ENCODE measurements around the gene ACYP2.

Gene ACYP2

DNA sequence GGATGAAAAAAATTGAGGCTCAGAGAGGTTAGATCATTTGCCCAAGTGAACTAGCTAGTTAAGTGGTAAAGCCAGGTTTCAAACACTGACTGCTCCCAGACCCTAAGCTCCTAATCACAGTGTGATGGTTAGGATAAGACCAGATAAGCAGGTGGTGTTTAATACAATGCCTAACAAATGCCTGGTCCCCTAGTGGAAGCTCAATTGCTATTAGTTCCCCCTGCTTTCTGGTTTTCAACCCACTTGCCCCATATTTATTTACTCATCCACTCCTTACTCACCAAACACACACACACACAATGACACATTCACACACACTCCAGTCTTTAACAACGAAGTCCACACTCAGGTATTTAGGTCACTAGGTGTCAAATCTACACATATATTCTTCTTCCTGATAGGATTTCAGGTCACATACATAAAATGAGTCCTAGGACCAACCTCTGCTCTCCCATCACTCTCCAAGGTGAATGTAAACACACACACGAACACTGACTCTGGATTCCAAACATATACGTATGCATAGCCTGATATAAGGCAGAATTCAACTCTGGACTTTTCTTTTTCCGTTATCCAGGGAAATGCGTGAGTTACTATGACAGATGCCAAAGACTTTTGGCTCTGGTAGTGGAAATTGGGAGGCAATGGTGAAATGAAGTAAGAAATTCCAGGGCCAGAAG is 214.2 kb downstream of the ACYP2 start:
- DNase-seq (ENCODE audit: low read depth) = no peak

DNA sequence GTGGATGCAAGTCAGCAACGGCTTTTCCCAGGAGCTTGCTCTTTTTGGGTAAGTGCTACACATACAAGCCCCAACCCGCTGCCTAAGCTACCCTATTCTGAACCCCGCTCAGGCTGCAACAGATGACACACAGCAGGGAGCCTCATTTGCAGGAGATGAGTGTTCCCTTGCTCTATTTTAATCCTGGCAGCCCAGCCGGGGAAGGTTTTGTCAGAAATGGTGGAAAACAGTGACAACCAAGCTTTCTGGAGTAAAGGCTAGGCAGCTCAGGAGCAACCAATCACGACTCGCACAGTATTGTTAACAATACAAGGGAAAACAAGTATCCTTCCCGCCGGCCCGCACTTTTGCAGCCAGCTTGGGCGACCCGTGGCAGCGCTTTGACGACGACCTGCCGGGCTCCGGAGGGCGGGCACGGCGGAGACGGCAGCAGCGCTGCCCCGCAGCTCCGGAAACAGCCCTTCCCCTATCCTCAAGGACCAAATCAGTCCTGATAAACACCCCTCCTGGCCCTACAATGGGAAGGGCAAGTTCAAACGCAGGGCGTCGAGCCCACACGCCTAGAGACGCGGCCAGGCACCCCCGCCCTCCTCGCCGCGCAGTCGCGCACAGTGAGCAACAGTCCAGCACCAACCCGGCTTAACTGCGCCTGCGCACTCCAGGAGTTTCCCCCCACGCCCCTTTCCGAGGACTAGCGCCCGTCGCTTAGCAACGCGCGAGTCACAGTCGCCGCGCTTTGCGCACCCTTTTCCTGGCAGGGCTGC is 214.9 kb downstream of the ACYP2 start:
- DNase-seq (ENCODE audit: low read depth) = peak; percentile 64

DNA sequence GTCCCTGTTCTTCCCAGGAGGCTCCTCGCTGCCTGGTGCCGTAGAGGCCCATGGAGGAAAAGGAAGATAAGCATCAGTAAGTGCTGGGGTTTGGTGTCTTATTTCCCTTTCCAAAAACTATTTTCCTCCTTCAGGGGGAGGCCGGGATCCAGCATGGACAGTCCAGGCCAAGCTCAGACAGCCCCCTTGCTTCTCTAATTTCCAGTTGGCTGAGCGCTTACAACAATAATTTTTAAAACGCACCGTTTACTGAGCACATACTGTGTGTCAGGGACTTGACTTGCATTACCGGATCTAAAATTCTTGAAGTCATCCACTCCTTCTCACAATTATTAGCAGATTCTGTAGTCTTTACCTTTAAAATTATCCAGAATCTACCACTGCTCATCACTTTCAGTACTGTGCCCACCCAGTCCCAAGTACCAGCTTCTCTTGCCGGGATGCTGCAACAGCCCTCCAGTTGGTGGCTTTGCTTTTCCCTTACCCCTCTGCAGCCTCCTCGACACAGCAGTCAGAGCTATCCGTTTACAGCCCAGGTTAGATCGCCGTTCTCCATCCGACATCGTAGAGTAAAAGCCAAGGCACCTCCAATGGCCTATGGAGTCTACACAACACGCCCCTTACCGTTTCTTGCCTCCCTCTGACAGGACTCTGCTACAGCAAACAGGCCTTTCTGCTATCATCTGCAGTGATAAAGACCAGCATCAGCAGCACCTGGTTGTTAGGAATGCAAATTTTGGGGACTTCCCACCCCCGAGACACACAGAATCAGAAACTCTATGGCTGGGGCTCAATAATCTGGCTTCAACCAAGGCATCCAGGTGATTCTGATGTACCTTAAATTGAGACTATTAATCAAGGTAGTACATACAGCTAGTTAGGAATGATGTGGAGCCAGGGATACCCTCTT is 215.8 kb downstream of the ACYP2 start:
- DNase-seq (ENCODE audit: low read depth) = no peak

GRCh38 chr2:54332386-54332785 is 217.0 kb downstream of the ACYP2 start:
- no peak for DNase-seq (ENCODE audit: low read depth)

DNA sequence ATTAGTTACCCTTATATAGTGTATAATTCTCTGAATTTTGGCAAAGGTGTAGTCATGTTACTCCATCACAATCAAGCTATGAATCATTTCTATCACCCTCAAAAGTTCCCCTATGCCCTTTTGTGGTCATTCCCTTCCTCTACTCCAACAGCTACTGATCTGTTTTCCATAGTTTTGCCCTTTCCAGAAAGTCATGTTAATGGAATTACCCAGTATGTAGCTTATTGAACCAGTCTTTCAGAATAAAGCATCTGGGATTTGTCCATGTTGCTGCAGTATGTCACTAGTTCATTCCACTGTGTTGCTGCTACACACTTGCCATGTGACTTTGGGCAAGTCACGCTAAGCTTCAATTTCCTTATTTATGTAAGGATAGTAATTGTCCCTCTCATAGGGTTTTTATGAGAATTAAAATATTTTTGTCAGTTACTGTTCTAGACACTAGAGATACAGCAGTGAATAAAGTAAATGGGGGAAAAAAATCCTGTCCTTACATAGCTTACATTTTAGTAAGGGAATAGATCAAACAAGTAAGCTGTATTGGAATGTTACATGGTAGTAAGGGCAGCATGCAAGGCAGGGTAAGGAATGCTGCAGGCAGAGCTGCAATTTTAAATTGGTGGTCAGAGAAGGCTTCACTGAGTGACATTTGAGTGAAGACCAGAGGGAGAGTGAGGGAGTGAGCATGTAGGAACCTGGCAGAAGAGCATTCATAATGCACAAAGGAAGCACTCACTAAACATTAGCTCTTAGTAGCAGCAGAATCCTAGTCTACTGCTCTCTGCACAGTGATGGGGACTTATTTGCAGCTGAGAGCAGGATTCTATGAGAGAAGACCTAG is 220.9 kb downstream of the ACYP2 start:
- DNase-seq (ENCODE audit: low read depth) = no peak

DNA sequence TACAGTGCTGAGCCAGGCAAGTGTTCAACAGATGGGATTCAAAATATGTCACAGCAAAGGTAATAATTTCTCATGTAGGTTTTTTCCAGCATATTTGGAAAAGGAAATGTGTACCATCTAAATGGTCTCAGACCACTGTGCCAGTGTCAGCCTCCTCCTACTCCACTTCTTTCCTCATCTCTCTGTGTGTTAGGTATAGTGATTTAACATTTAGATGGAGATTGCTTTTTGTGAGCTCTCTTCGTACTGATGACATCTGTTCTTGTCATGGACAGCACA is 221.5 kb downstream of the ACYP2 start:
- DNase-seq (ENCODE audit: low read depth) = no peak

- no peak for DNase-seq (ENCODE audit: low read depth)
Observed at GRCh38 chr2:54341656-54342055, 226.2 kb downstream of the ACYP2 start.

DNA sequence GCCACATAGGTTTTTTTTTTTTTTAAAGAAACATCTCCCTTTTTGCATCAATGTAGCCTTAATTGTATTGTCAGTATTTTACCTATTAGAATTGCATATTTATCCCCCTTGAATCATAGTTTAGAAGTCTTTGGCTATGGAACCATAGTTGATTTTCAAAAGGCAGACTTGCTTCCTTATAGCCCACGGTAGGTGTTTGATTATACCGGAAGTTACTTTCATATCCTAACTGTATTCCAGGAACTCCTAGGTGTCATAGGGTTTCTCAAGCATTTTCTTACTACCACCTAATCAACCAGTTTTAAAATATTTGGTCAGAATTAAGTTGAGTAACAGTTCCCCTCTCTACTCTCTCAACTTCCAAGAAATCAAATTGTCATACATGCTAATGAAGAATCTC is 227.2 kb downstream of the ACYP2 start:
- DNase-seq (ENCODE audit: low read depth) = no peak

- DNase-seq (ENCODE audit: low read depth) = no peak
Observed at GRCh38 chr2:54347622-54348021, 232.2 kb downstream of the ACYP2 start.

- DNase-seq (ENCODE audit: low read depth) = no peak
Observed at GRCh38 chr2:54348646-54349045, 233.2 kb downstream of the ACYP2 start.

- DNase-seq (ENCODE audit: low read depth) = no peak
Observed at GRCh38 chr2:54350426-54350825, 235.0 kb downstream of the ACYP2 start.

DNA sequence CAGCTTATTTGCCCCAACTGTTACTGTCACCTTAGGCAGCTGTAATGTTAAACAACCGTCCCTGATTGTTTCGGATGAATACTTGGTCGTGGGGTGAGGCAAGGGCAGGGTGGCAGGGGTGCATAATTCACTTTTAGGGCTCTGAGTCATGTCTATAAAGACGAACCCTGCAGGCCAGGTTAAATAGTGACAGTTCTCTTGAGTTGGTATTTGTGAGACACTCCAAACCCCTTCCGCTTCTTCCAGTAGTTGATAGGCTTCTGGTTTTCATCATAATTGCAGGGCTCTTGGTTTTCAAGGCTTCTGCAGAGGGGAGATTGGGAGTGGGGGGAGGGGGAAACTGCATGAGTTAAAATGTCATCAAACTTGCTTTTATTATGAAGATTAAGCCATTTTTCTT is 237.8 kb downstream of the ACYP2 start:
- no peak for DNase-seq (ENCODE audit: low read depth)

Data from stimulated activated CD8-positive, alpha-beta memory T cell treated with anti-CD3 and anti-CD28 coated beads, Interleukin-15, amount 100 ng/mL, for 1 hour (primary cell).